Measurements from ENCODE around the gene OPN1MW3. TPM values are rescaled to one million over a fixed set of nuclear protein-coding genes. Genes with fewer than 3 reads are reported as not detected.
"Not testable (repeated sequence)": the region's sequence is repeated elsewhere in the genome, so short reads cannot be mapped to it uniquely, and the experiment has no call there.

OPN1MW3 gene
- not detected for polyA plus RNA-seq

- no CpG with 5 or more reads among the region's 17 CpGs for WGBS, 2 donors
- not testable (repeated sequence) for H3K36me3 ChIP-seq (ENCODE audit: control insufficient read depth in 2 of 2, insufficient read depth in 2 of 2, low read length in 1 of 2); H3K27me3 ChIP-seq (ENCODE audit: control insufficient read depth in 1 of 2, insufficient read depth in 2 of 2, low read length in 2 of 2); H3K4me1 ChIP-seq (ENCODE audit: control insufficient read depth in 2 of 2, insufficient read depth in 2 of 2, low read length in 1 of 2); H3K4me3 ChIP-seq (ENCODE audit: low read depth in 1 of 2, low read length in 2 of 2); H3K9me3 ChIP-seq (ENCODE audit: control insufficient read depth in 2 of 2, insufficient read depth in 1 of 2, low read depth in 1 of 2, low read length in 1 of 2); H3K27ac ChIP-seq (ENCODE audit: low read depth in 2 of 2, low read length in 1 of 2)
These were observed at the start of gene OPN1MW3 for GRCh38 chrX:154257282-154257681. Gene OPN1MW3, plus strand, starts transcription at chrX:154257582. Its CDS starts 38 bp downstream, at chrX:154257620.

- H3K36me3 ChIP-seq (ENCODE audit: control insufficient read depth in 2 of 2, insufficient read depth in 2 of 2, low read length in 1 of 2); H3K4me1 ChIP-seq (ENCODE audit: control insufficient read depth in 2 of 2, insufficient read depth in 2 of 2, low read length in 1 of 2); H3K27ac ChIP-seq (ENCODE audit: low read depth in 2 of 2, low read length in 1 of 2); H3K9me3 ChIP-seq (ENCODE audit: control insufficient read depth in 2 of 2, insufficient read depth in 1 of 2, low read depth in 1 of 2, low read length in 1 of 2); H3K4me3 ChIP-seq (ENCODE audit: low read depth in 1 of 2, low read length in 2 of 2); H3K27me3 ChIP-seq (ENCODE audit: control insufficient read depth in 1 of 2, insufficient read depth in 2 of 2, low read length in 2 of 2): not testable (repeated sequence)
- WGBS, 2 donors: no CpG with 5 or more reads among the region's 21 CpGs
These were observed 47.5 kb upstream of the OPN1MW3 start for GRCh38 chrX:154209670-154210418.

- H3K9me3 ChIP-seq (ENCODE audit: control insufficient read depth in 2 of 2, insufficient read depth in 1 of 2, low read depth in 1 of 2, low read length in 1 of 2); H3K36me3 ChIP-seq (ENCODE audit: control insufficient read depth in 2 of 2, insufficient read depth in 2 of 2, low read length in 1 of 2); H3K27me3 ChIP-seq (ENCODE audit: control insufficient read depth in 1 of 2, insufficient read depth in 2 of 2, low read length in 2 of 2); H3K4me1 ChIP-seq (ENCODE audit: control insufficient read depth in 2 of 2, insufficient read depth in 2 of 2, low read length in 1 of 2); H3K4me3 ChIP-seq (ENCODE audit: low read depth in 1 of 2, low read length in 2 of 2); H3K27ac ChIP-seq (ENCODE audit: low read depth in 2 of 2, low read length in 1 of 2): not testable (repeated sequence)
- 74 to 89% methylated on average over 5 of the region's 9 CpGs for WGBS, 2 donors
These were observed 46.3 kb upstream of the OPN1MW3 start for GRCh38 chrX:154211057-154211456.

DNA sequence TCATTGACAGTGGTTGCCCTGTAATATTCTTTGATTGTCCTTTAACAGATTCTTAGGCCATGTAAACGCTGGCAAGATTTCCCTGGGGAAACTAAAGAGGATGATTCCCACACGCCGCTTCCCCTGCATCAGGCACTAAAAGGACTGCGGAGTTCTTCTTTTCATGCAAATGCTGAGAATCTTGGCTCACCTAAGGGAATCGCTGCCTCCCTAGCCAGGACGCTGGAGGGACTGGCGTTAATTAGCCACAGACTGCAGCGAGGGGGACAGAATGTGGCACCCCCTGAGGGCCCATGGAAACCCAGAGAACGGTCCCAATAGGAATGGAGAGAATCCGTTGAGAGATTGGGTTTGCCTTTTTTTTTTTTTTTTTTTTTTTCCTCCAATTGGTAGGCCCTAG is 45.9 kb upstream of the OPN1MW3 start:
- no CpG with 5 or more reads among the region's 10 CpGs for WGBS, 2 donors
- H3K4me3 ChIP-seq (ENCODE audit: low read depth in 1 of 2, low read length in 2 of 2): not testable (repeated sequence)

GRCh38 chrX:154219456-154219855 is 37.9 kb upstream of the OPN1MW3 start, which contains the start of gene OPN1MW2:
Gene OPN1MW2, plus strand, starts transcription at chrX:154219756. Its CDS starts 60 bp downstream, at chrX:154219816.
- not testable (repeated sequence) for H3K4me3 ChIP-seq (ENCODE audit: low read depth in 1 of 2, low read length in 2 of 2); H3K27ac ChIP-seq (ENCODE audit: low read depth in 2 of 2, low read length in 1 of 2)
- no CpG with 5 or more reads among the region's 16 CpGs for WGBS, 2 donors

More for the DNA sequence above, 45.9 kb upstream of the OPN1MW3 start:
- not testable (repeated sequence) for H3K27ac ChIP-seq (ENCODE audit: low read depth in 2 of 2, low read length in 1 of 2); H3K9me3 ChIP-seq (ENCODE audit: control insufficient read depth in 2 of 2, insufficient read depth in 1 of 2, low read depth in 1 of 2, low read length in 1 of 2); H3K4me1 ChIP-seq (ENCODE audit: control insufficient read depth in 2 of 2, insufficient read depth in 2 of 2, low read length in 1 of 2); H3K36me3 ChIP-seq (ENCODE audit: control insufficient read depth in 2 of 2, insufficient read depth in 2 of 2, low read length in 1 of 2); H3K27me3 ChIP-seq (ENCODE audit: control insufficient read depth in 1 of 2, insufficient read depth in 2 of 2, low read length in 2 of 2)

DNA sequence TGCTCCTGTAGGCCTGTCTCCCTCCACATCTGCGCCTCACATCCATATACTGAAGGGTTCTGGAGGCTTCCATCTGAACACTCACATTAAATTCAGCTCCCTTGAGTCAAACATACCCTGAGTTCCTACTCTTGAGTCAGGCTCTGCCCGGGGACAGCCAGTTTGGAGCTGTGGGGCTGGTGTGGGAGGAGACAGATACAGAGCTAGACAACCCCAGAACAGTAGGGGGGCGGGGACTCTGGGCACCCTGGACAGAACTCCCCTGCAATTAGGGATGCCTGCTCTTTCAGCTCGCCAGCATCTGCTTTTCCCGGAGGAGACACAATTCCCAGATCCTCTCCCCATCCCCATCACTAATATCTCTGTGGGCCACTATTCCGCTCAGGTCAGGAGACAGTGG is 32.1 kb upstream of the OPN1MW3 start:
- no CpG with 5 or more reads among the region's 6 CpGs for WGBS, 2 donors
- not testable (repeated sequence) for H3K4me1 ChIP-seq (ENCODE audit: control insufficient read depth in 2 of 2, insufficient read depth in 2 of 2, low read length in 1 of 2); H3K27ac ChIP-seq (ENCODE audit: low read depth in 2 of 2, low read length in 1 of 2); H3K27me3 ChIP-seq (ENCODE audit: control insufficient read depth in 1 of 2, insufficient read depth in 2 of 2, low read length in 2 of 2); H3K9me3 ChIP-seq (ENCODE audit: control insufficient read depth in 2 of 2, insufficient read depth in 1 of 2, low read depth in 1 of 2, low read length in 1 of 2); H3K4me3 ChIP-seq (ENCODE audit: low read depth in 1 of 2, low read length in 2 of 2); H3K36me3 ChIP-seq (ENCODE audit: control insufficient read depth in 2 of 2, insufficient read depth in 2 of 2, low read length in 1 of 2)

More at GRCh38 chrX:154219456-154219855, 37.9 kb upstream of the OPN1MW3 start, which contains the start of gene OPN1MW2:
- H3K36me3 ChIP-seq (ENCODE audit: control insufficient read depth in 2 of 2, insufficient read depth in 2 of 2, low read length in 1 of 2); H3K27me3 ChIP-seq (ENCODE audit: control insufficient read depth in 1 of 2, insufficient read depth in 2 of 2, low read length in 2 of 2); H3K4me1 ChIP-seq (ENCODE audit: control insufficient read depth in 2 of 2, insufficient read depth in 2 of 2, low read length in 1 of 2); H3K9me3 ChIP-seq (ENCODE audit: control insufficient read depth in 2 of 2, insufficient read depth in 1 of 2, low read depth in 1 of 2, low read length in 1 of 2): not testable (repeated sequence)

GRCh38 chrX:154226706-154227105 is 30.7 kb upstream of the OPN1MW3 start:
- not testable (repeated sequence) for H3K4me3 ChIP-seq (ENCODE audit: low read depth in 1 of 2, low read length in 2 of 2); H3K27ac ChIP-seq (ENCODE audit: low read depth in 2 of 2, low read length in 1 of 2); H3K36me3 ChIP-seq (ENCODE audit: control insufficient read depth in 2 of 2, insufficient read depth in 2 of 2, low read length in 1 of 2); H3K4me1 ChIP-seq (ENCODE audit: control insufficient read depth in 2 of 2, insufficient read depth in 2 of 2, low read length in 1 of 2); H3K27me3 ChIP-seq (ENCODE audit: control insufficient read depth in 1 of 2, insufficient read depth in 2 of 2, low read length in 2 of 2); H3K9me3 ChIP-seq (ENCODE audit: control insufficient read depth in 2 of 2, insufficient read depth in 1 of 2, low read depth in 1 of 2, low read length in 1 of 2)
- WGBS, 2 donors: no CpG with 5 or more reads among the region's 9 CpGs

DNA sequence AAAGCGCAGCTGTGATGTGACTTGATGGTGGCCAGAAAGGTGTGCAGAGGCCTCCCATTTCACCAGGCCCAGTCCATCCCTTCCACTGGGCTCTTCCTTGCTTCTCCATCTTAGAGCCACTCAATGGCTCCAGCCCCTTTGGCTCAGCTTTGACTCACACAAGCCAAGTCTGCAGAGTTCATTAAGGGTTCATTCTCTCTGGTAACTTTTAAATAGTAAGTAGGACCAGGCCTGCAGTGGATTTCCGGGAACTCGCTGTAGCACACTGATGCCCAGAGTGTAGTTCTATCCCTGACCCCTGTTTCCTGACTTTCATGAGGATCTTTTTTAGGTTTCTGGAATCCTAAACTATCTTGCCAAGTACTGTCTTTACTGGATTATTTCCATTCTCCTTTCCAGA is 25.9 kb upstream of the OPN1MW3 start:
- H3K36me3 ChIP-seq (ENCODE audit: control insufficient read depth in 2 of 2, insufficient read depth in 2 of 2, low read length in 1 of 2); H3K4me3 ChIP-seq (ENCODE audit: low read depth in 1 of 2, low read length in 2 of 2); H3K27ac ChIP-seq (ENCODE audit: low read depth in 2 of 2, low read length in 1 of 2); H3K9me3 ChIP-seq (ENCODE audit: control insufficient read depth in 2 of 2, insufficient read depth in 1 of 2, low read depth in 1 of 2, low read length in 1 of 2); H3K27me3 ChIP-seq (ENCODE audit: control insufficient read depth in 1 of 2, insufficient read depth in 2 of 2, low read length in 2 of 2); H3K4me1 ChIP-seq (ENCODE audit: control insufficient read depth in 2 of 2, insufficient read depth in 2 of 2, low read length in 1 of 2): not testable (repeated sequence)
- WGBS, 2 donors: no CpG with 5 or more reads among the region's 3 CpGs

- not testable (repeated sequence) for H3K27me3 ChIP-seq (ENCODE audit: control insufficient read depth in 1 of 2, insufficient read depth in 2 of 2, low read length in 2 of 2); H3K27ac ChIP-seq (ENCODE audit: low read depth in 2 of 2, low read length in 1 of 2); H3K4me3 ChIP-seq (ENCODE audit: low read depth in 1 of 2, low read length in 2 of 2); H3K36me3 ChIP-seq (ENCODE audit: control insufficient read depth in 2 of 2, insufficient read depth in 2 of 2, low read length in 1 of 2); H3K9me3 ChIP-seq (ENCODE audit: control insufficient read depth in 2 of 2, insufficient read depth in 1 of 2, low read depth in 1 of 2, low read length in 1 of 2); H3K4me1 ChIP-seq (ENCODE audit: control insufficient read depth in 2 of 2, insufficient read depth in 2 of 2, low read length in 1 of 2)
- no CpG with 5 or more reads among the region's 16 CpGs for WGBS, 2 donors
These were observed 23.8 kb upstream of the OPN1MW3 start for GRCh38 chrX:154233620-154234019.

GRCh38 chrX:154238939-154239559 is 18.3 kb upstream of the OPN1MW3 start:
- H3K27ac ChIP-seq (ENCODE audit: low read depth in 2 of 2, low read length in 1 of 2); H3K9me3 ChIP-seq (ENCODE audit: control insufficient read depth in 2 of 2, insufficient read depth in 1 of 2, low read depth in 1 of 2, low read length in 1 of 2); H3K4me1 ChIP-seq (ENCODE audit: control insufficient read depth in 2 of 2, insufficient read depth in 2 of 2, low read length in 1 of 2); H3K36me3 ChIP-seq (ENCODE audit: control insufficient read depth in 2 of 2, insufficient read depth in 2 of 2, low read length in 1 of 2); H3K27me3 ChIP-seq (ENCODE audit: control insufficient read depth in 1 of 2, insufficient read depth in 2 of 2, low read length in 2 of 2); H3K4me3 ChIP-seq (ENCODE audit: low read depth in 1 of 2, low read length in 2 of 2): not testable (repeated sequence)
- WGBS, 2 donors: 75% methylated on average over 8 of the region's 11 CpGs; no CpG with 5 or more reads in 1 of the 2 donors

All from esophagus (tissue), 2 donors.